SKM-1 (cell line): Measurements from ENCODE around the gene PDGFA.

Source experiments
- DNase-seq: peaks from one replicate; lab custom pipeline; 2025; ENCODE audit not compliant: unreplicated experiment; lab: John Stamatoyannopoulos, UW

PDGFA gene

GRCh38 chr7:519484-520390 lies at the start of gene PDGFA:
Gene PDGFA (minus strand): TSS chr7:519846. CDS start chr7:519001, 845 bp downstream.
- DNase-seq: no peak

GRCh38 chr7:568031-568951 lies 48.6 kb upstream of the PDGFA start:
- DNase-seq: no peak

DNA sequence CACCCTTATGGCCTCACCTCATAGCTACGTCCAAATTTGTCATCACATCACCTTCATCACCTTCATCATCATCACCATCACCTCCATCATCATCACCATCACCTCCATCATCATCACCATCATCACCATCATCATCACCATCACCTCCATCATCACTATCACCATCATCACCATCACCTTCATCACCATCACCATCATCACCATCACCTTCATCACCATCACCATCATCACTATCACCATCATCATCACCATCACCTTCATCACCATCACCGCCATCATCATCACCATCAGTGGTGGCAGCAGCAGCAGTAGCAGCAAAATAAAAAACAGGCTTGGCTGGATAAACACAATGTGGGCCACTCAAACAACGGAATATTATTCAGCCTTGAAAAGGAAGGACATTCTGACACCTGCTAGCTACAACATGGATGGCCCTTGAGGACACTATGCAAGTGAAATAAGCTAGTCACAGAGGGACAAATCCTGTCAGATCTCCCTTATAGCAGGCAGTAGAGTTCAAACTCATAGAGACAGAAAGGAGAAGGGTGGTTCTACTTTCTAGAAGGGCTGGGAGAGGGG lies 47.7 kb upstream of the PDGFA start:
- DNase-seq: no peak

DNA sequence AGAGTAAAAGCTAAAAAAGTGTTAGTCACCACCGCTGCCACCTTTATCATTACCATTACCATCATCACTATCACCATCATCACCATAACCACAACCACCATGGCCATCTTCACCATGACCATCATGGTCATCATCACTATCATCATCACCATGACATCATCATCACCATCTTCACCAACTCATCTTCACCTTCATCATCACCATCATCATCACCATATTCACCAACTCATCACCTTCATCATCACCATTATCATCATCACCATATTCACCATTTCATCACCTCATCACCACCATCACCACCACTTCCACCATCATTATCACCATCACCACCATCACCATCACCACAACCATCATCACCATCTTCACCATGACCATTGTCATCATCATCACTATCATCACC lies 46.5 kb upstream of the PDGFA start:
- no peak for DNase-seq

- no peak for DNase-seq
These were observed 44.7 kb upstream of the PDGFA start for GRCh38 chr7:564176-564865.

GRCh38 chr7:563629-564170 lies 44.1 kb upstream of the PDGFA start:
- DNase-seq: no peak

- no peak for DNase-seq
These were observed 43.4 kb upstream of the PDGFA start for GRCh38 chr7:562789-563628.

DNA sequence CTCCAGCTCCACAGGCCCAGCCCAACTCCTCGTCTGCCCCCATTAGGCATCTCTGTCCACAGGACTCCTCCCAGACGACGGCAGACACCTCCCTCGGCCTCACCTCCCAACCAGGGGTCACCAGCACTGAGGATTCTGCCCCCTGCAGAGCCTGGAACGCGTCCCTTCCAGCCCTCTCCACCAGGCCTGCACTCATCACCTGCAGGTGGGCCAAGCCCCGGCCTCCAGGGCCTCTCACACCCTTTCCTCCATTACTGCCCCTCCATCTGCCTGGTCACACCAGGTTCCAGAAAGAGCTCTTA lies 42.7 kb upstream of the PDGFA start:
- DNase-seq: no peak

GRCh38 chr7:561631-562373 lies 42.2 kb upstream of the PDGFA start:
- DNase-seq: no peak

- no peak for DNase-seq
These were observed 41.5 kb upstream of the PDGFA start for GRCh38 chr7:560966-561630.

GRCh38 chr7:559396-559705 lies 39.7 kb upstream of the PDGFA start:
- DNase-seq: no peak

DNA sequence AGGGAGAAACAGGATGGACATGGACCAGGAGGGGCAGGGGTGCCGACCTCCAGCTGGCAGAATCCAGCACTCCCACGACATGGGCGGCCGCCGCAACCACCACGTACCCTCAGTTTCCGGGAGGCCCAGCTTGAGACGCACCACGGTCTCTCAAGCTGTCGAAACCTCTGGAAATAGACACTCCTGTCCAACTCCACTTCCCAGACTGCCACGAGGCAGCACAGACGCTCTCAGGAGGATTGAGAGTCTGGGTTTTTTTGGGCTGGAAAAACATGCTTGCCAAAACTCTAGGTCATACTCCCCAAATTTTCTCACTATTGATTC lies 37.9 kb upstream of the PDGFA start:
- no peak for DNase-seq

GRCh38 chr7:556837-557557 lies 37.4 kb upstream of the PDGFA start:
- no peak for DNase-seq

GRCh38 chr7:556291-556826 lies 36.7 kb upstream of the PDGFA start:
- DNase-seq: no peak

DNA sequence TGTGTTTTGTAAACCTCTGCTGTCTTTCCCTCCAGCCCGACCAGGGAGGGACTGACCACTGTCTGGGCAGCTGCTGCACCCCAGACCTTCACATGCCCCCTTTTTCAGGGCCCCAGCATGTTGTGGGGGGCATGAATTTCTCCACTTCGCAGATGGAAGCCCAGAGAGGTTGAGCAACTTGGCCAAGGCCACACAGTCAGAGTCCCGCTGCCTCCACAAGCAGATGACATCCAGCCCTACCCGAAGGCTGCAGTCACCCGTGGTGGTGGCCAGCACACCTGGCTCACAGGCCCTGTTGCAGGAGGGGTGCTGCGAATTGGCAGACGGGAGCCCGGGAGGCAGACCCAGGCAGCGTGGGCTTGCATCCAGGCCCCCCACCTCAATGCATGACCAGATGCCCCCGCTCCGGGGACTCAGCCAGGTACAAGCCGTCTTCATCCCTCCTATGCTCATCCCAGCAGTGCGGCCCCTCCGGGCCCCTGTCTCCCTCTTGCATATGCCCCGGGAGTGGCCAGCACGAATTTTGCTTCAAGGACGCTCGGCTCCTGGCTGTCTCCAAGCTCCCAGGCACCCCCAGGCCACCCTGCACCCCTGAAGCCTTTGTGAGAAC lies 36.0 kb upstream of the PDGFA start:
- no peak for DNase-seq

DNA sequence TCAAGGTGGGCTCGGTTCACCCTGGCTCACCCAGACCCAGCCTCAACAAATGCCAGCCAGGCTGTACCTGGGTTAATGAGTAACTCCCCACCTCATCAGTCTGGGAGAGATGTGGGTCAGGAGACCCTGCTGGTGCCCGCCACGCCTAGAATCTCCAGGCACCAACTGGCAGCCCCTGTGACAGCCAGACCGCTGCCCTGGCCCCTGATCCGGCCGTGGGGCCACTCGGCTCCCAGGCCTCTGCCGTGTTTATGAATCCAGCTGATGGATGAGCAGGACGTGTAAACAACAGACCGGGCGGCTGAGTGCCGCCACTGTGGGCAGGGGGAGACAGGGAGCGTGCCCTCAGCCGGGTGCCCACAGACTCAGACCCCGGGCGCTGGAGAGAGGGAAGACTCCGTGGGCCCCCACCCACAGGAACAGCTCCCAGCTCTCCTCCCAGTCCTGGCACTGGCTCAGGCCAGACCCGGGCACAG lies 34.0 kb upstream of the PDGFA start:
- DNase-seq: no peak

DNA sequence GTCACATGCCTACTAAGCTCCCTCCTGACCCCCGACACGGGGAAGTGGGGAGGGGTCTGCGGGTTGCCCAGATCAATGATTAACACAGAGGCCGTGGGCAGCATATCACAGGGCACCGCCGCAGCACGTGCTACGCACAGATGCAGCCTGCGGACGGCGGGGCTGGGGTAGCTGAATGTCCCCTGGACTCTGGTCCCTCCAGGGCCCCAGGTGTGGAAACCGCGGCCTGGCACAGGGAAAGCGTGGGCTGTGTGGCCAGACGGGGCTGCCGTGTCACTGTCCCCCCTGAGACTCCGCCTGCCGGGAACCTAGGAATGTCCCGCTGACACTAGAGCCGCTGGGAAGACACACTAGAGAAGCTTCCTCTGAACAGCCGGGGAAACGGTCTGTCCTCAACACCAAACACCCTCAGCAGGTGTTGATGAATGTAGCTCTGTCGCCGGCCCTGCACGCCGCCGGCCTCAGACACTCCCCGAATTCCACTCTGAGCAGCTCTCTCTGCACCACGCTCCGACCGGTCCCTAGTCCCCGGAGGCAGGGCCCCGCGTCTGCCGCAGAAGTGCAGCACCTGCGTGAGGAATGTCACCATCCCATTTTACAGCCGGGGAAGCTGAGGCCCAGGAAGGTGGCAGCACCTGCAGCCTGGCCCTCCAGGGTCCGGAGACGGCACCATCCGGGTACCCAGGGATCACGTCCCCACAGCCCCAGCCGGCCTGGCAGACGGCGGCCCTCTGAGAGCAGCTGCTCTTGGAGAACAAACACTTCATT lies 33.4 kb upstream of the PDGFA start:
- no peak for DNase-seq
